ENCODE measurements around the gene PFKL.
"Not testable (repeated sequence)": the region's sequence is repeated elsewhere in the genome, so short reads cannot be mapped to it uniquely, and the experiment has no call there.

PFKL gene

DNA sequence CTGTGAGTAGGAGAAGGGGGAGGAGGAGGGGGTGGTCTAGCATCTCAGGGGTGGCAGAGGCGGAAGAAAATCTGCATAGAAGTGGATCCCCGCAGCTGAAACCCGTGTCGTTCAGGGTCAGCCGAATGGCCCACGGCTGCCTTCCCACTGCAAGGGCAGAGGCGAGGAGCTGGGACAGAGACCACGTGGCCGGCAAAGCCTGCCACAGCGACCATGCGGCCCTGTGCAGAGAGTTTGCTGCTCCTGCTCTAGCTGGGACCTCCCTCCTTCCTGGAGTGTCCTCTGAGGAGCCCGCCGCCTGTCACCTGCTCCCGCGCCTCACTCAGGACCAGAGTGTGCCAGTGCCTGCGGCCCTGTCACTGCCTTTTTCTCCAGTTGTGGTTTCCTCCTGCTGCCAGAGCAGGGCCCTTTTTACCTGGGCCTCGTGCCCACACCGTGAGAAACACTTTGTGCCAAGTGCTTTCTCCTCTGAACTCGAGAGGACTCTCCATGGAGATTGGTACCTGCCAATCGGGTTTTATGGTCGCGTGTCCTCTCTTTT, 48.1 kb downstream of the PFKL start:
- no peak for DNase-seq (ENCODE audit: low read depth)

DNA sequence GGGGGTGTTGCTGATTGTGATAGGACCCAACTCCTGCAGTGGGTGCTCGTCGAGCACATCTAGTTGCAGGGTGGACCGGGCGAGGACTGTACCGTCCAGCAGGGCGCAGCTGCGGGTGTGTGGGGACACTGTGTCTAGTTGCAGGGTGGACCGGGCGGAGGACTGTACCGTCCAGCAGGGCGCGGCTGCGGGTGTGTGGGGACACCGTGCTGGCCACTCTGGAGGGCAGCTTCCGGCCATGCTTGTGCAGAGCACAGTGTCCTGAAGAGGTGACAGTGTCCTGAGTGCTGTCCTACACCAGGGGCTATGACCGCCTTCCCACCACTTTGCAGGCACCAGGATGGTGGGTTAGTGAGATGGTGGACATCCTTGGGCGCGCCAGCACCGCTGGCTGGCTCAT, 49.0 kb downstream of the PFKL start:
- no peak for DNase-seq (ENCODE audit: low read depth)

DNA sequence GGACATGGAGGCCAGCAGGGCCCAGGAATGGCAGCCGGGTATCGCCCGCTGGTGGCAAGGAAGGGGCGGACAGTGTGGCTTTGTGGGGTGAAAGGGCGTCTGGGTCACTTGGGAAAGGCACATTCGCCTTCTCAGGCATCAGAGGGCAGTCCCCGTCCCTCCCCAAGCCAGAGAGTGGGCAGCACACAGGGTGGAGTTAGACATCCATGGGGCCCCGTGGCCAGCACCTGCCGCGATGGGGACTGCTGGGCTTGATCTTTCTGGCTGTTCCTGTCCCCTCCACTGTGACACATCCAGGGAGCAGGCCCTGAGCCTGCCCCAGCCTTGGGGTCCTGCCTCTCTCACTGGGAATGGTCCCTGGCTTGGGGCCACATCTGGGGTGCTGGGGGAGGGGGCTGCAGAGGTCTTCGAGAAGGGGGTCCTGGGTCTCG, 49.6 kb downstream of the PFKL start:
- DNase-seq (ENCODE audit: low read depth), result no peak

DNA sequence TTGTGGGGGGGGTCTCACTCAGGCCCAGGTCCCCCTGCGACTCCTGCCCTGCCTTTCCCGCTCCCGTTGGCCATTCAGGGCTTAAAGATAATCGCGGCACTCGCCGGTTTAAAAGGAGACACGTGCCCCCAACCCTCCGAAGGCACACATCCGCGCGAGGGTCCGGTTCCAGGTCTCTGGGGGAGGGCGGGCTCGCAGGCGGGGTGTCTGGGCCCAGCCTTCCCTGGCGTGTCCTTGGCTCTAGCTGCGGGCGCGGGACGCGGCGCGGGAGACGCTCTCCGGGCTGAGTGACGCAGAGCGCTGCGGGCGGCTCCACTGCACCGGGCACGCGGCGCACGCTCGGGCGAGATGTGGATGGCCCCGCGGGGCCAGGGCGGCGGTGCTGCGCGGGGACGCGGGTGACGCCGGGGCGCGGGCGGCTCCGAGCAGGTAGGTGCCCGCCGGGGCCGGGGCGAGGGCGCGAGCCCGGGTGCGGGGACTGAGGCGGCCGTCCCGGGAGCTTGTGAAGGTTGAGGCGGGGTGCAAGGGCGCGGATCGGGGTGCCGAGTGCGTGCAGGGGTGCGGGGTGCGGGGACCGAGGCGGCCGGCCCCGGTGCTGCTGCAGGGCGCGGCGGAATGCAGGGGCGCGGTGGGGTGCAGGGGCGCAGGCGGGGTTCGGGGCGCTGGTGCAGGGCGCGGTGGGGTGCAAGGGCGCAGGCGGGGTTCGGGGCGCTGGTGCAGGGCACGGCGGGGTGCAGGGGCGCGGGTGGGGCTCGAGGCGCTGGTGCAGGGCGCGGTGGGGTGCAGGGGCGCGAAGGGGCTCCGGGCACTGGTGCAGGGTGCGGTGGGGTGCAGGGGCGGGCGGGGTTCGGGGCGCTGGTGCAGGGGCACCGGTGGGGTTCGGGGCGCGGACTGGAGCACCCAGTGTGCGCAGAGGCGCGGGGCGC, 50.3 kb downstream of the PFKL start:
- no peak for DNase-seq (ENCODE audit: low read depth)

DNA sequence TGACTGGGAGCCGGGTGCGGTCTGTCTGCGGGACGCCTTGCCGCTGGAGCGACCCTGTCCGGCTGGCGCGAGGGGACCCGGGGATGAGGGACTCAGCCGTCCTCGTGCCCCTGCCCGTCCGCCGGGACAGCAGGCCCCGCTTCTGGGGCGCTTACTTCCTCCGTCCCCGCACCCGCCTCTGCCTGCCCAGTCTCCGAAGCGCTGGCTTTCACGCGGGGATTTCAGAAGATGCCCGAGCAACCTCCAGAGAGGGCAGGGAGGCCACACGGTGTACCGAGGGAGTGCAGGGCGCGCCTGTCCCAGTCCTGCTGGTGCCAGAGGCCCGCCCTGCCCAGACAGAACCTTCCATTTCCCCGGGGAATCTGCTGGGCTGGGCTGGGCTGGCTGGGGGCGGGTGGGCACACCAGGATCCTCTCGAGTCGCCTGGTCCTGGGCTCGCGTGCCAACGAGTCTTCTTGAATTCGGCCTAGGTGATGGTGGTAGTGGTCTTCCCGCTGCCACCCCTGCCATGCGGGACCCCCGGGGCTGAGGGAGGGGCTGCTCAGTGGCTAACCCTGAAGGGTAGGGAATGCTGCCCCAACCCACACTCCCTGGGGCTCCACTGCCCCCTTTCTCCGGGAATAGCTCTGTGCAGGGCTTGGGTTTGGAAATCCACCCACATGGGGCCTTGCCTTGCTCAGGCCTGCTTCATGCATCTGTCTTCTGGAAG, 51.1 kb downstream of the PFKL start:
- no peak for DNase-seq (ENCODE audit: low read depth)

DNA sequence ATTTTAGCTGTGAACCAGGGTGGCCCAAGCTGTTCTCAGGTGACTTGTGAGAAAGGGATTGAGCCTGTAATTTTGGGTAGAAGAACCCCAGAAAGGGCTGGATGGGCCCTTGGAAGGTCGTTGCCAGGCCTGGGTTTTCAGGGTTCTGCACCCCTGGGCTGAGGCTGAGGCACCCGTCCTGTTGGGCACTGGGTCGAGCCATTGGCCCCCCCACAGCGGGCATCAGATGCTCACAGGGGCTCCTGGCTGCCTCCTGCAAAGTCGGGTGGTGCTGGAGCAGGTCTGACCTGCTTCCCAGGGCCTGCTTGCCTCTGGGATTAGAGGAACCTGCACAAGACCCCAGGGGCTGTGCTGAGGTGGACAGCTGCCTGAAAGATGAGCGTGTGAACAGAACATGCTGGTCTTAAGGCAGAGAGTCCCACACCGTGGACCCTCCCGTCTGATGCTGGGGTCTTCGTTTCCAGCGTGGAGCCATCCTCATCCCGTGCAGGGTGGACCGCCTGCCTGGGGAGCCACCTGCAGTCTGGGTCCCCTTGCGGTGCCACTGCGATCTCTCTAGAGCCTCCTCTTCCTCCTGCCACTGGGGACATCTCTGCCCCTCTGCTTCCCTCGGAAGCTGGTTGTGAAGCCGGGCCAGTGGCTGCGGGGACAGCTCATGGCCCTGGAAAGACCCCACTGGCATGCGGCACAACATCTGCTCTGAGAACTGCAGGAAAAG, 51.8 kb downstream of the PFKL start:
- no peak for DNase-seq (ENCODE audit: low read depth)

DNA sequence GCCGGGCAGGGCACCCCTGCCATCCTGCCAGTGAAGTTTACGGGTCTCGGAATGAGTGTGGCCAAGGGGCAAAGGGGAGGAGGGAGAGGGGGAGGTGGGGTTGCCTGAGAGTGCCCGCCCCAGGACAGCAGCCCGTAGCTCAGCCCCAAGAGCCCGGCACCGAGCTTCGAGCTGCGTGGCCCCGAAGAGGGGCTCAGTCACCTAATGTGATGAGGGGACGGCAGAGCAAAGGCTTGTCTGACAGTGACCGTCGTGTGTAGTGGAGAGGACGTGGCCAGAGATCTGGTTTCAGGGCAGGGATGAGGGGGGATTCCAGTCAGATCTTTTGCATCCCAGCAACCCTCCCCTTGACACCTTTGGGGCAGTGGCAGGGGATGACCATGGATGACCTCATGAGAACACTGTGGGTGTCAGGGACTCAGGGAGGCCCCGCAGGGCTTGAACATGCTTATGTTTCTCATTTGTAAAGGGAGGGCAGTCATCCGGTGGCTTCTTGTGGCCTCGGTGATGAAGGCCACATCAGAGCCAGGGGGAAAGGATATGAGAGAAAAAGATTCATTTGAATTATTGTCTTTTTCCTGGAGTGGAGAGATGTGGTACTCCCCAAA, 52.5 kb downstream of the PFKL start:
- no peak for DNase-seq (ENCODE audit: low read depth)

DNA sequence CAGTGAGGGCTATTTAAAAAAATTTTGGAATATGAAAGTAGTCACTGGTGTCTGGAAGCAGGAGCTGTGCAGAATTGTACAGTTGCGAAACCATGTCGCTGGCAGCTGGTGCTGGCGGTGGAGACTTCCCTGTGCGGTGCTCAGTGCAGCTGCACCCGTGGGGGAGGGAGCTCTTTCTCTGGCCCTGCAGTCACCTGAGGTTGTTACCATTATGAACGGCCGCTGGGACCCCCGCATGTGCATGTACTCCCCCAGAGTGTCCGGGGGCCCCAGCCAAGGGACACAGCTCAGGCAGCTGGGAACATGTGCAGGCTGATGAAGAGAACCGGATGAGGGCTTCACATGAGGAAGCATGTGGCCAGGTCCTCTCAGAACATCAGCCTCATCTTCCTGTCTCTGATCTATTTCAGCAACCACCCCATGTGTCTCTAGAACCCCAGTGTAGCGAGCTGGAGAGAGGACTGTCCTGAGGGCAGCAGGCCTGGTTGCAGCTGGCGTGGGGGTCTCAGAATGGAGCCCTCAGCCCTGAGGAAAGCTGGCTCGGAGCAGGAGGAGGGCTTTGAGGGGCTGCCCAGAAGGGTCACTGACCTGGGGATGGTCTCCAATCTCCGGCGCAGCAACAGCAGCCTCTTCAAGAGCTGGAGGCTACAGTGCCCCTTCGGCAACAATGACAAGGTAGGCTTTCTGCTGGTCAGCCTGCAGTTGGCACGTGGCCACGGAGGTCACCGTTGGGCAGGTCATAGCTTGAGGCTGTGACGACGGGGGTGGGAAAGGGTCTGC, 53.5 kb downstream of the PFKL start, which contains the start of gene TRPM2:
TRPM2 (plus strand) TSS at position 431 of the 780 bp plus-strand sequence; CDS start at position 511, 80 bp downstream.
- DNase-seq (ENCODE audit: low read depth), result no peak

DNA sequence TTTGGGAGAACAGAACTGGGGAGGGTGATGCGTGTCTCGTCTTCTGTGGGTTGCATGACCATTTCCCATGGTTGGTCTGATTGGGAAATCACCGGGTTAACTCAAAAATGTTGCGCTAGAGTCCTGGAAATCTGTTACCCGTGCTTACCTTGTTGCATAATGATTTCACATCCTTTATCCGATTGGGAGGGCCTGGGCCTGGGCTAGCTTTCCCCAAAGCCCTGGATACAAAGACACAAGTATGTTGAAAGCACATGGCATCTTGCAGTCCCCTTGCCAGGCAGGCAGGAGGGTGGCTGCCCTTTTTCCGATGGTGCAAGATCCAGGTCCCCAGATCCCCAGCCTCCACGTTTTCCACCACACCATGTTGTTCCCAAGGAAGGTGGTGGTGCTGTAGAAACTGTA, 54.1 kb downstream of the PFKL start:
- no peak for DNase-seq (ENCODE audit: low read depth)

DNA sequence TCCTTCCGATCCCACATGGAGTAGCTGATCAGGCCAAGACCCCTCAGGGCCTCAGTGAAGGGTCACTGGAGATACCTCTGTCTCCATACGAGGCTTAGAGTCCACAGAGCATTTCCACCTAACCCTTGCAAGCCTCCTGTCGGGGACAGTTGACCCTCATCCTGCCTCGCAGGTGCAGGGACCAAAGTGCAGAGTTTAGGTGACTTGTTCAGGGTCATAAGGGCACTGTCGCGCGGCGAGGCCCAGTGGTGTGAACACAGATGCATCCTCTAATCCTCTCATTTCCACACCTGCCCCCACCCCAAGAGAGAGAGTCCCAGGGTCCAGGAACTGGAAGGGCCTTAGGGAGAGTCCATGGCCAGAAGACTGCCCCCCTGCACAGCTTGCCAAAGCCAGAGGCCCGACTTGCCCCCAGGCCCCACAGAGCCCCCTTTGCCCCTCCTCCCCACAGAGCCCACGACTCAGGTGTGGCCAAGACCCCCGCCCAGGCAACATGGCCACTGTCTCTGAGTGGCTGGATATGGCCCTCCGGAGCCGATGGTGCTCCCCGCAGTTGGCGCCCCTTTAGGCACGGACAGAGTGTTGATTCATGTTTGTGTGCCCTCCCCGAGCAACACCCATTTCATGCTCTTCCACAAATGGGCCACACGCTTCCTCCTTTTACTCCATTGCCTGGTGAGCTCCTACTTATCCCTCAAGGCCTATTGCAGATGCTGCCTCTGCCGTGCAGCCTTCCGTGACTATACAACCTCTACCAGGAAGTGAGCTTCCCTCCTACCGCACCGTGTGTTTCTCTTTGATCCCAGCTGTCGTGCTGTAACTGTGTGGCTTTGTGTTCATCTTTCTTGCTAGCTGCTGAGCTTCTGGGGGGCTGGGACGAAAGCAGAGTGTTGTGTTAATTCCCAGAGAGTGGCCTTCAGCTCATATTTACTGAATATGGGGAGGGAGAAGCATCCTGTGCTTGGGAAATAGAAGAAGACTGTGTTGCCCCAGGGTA, 55.2 kb downstream of the PFKL start:
- DNase-seq (ENCODE audit: low read depth), result no peak

DNA sequence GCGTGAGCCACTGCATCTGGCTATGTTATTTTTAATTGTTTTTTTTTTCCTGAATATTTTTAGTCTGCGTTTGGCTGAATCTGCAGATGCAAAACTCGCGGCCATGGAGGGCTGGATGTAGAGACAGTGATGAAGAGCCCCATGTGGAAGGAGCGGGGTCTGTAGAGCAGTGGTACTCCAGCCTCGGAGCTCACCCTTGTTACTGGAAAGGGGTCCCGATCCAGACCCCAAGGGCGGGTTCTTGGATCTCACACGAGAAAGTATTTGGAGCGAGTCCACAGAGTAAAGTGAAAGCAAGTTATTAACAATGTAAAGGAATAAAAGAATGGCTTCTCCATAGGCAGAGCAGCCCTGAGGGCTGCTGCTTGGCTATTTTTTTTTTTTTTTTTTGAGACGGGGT, 56.3 kb downstream of the PFKL start:
- no peak for DNase-seq (ENCODE audit: low read depth)

DNA sequence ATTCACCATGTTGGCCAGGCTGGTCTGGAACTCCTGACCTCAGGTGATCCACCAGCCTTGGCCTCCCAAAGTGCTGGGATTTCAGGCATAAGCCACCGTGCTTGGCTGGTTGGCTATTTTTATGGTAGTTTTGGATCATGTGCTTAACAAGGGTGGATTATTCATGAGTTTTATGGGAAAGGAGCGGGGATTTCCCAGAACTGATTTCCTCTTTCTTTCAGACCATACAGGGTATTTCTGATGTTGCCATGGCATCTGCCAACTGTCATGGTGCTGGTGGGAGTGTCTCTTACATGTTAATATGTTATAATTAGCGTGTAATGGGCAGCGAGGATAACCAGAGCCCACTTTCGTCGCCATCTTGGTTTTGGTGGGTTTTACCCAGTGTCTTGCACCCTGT, 56.8 kb downstream of the PFKL start:
- no peak for DNase-seq (ENCODE audit: low read depth)

DNA sequence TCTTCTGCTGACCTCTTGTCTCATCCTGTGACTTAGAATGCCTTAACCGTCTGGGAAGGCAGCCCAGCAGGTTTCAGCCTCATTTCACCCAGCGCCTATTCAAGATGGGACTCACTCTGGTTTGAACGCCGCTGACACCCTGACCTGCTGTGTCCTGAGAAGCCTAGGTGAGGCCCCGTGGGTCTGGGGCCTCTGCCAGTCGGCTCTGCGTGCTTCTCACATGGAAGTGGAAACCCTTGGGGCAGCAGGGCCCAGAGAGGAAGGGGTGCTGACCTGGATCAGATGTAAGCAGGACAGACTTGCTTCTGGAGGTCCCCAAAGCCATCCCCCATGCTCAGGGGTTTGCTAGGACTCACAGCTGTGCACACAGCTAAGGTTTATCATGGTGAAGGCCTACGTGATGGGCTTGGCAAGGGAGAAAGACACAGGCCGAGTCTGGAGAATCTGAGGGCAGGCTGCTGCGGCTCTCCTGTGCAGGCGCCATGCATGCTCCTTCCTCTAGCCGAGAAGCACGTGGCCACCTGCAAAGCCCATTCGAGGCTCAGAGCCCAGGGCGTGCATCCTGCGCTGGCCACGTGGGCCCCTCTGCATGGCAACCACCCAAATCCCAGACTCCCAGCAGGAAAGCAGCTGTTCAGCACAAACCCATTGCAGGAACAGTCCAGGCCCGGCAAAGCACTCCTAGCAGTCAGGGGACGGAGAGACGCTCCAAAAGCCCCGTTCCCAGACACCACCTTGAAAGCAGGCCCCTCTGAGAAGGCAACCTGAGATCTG, 57.4 kb downstream of the PFKL start:
- DNase-seq (ENCODE audit: low read depth), result no peak

DNA sequence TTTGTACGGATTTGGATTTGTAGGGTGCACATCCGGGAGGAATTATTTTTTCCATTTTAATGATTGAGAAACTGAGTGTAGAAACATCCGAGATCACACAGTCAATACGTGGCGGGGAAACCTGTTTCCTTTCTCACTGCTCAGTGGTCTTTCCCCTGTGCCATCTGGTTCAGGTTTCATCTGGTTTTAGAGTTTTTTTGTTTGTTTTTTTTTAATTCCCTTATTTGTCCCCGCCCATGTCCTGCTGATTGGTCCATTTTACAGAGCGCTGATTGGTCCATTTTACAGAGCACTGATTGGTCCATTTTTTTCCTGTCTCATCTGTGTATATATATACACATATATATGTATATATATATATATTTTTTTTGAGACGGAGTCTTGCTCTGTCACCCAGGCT, 59.5 kb downstream of the PFKL start:
- no peak for DNase-seq (ENCODE audit: low read depth)

DNA sequence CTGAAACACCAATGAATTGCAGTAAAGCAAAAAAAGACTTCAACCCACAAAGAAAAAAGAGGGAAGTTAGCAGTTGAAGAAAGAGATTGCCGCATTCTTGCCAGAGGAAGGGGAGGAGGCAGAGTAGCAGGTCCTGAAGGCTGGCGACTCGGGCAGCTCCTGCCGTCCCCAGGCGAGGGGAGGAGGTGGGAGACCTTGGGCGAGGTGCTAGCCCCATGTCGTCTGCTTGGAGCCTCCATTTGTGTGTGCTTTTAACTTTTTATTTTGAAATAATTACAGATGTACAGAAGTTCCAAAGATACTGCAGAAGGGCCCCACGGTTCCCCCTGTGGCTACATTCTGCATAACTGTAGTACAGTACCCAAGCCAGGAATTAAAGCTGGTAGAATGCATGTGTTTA, 60.3 kb downstream of the PFKL start:
- DNase-seq (ENCODE audit: low read depth), result no peak

DNA sequence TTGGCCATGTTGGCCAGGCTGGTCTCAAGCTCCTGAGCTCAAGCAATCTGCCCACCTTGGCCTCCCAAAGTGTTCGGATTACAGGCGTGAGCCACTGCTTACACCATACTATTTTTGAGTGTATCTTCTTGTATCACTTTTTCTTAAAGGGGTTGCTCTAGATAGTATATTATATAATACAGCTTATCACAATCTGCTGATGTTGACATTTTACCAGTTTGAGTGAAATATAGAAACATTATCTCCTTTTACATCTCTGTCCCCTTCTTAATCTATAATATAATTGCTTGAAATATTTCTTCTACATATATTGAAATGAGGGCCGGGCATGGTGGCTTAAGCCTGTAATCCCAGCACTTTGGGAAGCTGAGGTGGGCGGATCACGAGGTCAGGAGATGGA, 62.0 kb downstream of the PFKL start:
- not testable (repeated sequence) for DNase-seq (ENCODE audit: low read depth)

DNA sequence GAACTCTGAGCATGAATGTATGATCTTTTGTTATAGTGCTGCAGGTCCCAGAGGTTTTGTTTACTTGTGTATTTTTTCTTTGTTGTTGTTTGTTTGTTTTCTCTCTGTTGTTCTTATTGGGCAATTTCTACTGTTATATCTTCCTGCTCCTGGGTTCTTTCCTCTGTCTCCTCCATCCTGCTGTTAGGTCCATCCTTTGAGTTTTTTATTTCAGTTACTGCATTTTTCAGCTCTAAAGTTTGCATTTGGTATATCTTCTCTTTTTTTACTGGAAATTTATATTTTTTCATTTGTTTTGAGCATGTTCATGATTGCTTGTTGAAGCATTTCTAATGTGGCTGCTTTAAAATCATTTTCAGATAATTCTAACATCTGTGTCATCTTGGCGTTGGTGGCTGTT, 63.4 kb downstream of the PFKL start:
- DNase-seq (ENCODE audit: low read depth), result no peak

DNA sequence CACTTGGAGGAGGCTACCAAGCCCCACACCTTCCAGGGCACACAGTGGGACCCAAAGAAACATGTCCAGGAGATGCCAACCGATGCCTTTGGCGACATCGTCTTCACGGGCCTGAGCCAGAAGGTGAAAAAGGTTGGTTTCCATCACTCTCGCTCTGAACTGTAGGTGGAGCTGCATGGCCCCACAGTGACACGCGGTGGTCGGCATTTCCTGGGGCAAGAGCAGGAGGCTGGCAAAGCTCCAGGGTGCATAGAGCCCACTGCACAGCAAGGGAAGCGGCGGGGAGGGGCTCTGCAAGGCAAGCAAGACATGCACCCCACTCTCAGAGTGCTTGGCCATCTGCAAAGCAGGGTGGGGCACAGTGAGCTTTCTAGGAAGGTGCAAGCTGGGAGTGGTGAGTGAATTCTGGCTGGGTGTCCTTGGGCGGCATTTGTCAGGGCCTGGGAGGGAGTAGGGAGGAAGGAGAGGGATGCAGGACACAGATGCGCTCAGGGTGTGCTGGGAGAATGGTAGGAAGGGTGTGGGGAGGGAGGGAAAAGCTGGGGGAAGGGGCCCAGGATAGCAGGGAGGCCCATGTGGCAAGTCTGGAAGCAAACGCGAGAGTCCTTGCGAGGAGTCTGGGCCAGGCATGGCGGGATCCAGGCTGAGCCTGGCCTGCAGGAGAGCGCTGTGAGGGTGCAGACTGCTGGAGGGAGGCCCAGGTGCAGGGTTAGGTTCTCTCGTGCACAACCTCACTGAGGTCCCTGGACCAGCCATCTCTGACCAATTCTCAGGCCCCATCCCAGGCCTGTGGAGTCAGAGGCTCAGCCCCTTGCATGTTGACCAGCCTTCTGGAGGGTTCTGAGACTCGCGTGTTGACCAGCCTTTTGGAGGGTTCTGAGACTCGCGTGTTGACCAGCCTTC, 64.5 kb downstream of the PFKL start:
- DNase-seq (ENCODE audit: low read depth), result no peak

All from HS-27A (cell line).